HG02973 (cell line): ENCODE results near the gene ST3GAL4.
"Not testable (repeated sequence)": the region's sequence is repeated elsewhere in the genome, so short reads cannot be mapped to it uniquely, and the experiment has no call there.

Source experiments
- ATAC-seq: cut with Tn5 transposase; IDR thresholded peaks from one replicate; pipeline ENCODE4 v1.9.1; 2021; ENCODE audit warnings: moderate library complexity; ENCODE audit not compliant: unreplicated experiment

Gene ST3GAL4, protein sequence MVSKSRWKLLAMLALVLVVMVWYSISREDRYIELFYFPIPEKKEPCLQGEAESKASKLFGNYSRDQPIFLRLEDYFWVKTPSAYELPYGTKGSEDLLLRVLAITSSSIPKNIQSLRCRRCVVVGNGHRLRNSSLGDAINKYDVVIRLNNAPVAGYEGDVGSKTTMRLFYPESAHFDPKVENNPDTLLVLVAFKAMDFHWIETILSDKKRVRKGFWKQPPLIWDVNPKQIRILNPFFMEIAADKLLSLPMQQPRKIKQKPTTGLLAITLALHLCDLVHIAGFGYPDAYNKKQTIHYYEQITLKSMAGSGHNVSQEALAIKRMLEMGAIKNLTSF

DNA sequence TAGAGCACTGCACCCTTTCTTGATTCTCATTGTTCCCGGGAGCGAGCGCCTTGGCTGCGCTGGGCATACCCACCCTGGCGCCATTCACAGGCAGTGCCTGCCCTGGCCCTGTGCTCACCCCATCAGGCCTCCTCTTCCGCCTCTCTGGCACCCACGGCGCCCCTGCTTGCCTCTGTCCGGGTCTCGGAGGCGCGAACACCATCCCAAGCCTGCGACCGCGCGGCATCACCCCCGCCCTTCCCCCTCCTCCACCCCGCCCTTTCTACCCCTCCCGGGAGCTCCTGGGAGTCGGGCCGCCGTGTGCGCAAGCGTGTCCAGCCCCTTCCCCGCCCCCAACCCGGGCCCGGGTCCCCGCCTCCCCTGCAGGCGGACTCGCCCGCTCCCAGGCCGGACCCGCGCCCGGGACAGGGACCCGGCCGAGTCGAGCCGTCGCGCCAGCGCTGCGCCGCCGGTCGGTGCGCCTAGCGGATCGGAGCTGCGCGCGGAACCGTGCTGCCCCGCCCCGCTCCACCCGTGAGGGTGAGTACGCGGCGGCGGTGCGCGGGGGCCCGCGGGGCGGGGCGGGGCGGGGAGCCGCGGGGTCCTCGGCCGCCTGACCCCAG lies at the start of gene ST3GAL4:
Gene ST3GAL4 (plus strand): TSS at position 363 of the 602 bp plus-strand sequence. CDS start 50,470 bp downstream, outside the sequence.
- peak; percentile 51 for ATAC-seq

DNA sequence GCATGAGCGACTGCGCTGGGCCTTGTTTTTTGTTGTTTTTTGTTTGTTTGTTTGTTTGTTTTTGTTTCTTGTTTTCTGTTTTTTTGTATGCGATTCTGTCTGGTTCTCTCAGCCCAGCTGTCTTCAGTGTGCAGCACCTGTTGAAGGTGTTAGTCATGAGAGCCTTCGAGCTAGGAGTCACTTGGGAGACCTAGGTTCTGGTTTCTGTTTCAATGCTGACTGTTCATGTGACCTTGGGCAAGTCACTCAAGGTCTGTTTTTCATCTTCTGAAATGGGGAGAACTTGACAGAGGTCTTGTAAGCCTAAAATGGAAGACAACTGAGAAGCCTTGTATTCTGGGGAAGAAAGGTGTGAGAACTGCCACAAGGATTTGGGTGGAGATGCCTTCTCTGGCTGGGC lies 49.8 kb upstream of the ST3GAL4 start:
- ATAC-seq, result peak; percentile 68

DNA sequence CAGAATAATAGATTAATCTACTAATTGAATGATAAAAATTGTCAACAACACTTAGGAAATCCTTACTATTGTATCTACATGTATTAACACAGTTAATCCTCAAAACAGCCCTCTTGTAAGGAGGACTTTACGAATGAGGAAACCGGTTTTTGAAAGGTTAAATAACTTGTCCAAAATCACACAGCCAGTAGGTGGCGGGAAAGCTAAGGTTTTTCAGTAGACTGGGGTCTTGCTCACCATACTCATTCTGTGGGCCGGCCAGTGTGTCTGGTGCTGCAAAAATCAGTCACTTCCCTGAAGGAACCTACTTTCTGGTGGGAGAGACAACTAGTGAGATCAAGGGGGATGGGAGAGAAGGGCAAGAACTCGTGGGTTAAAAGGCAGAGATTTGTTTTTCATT lies 47.8 kb upstream of the ST3GAL4 start:
- no peak for ATAC-seq

DNA sequence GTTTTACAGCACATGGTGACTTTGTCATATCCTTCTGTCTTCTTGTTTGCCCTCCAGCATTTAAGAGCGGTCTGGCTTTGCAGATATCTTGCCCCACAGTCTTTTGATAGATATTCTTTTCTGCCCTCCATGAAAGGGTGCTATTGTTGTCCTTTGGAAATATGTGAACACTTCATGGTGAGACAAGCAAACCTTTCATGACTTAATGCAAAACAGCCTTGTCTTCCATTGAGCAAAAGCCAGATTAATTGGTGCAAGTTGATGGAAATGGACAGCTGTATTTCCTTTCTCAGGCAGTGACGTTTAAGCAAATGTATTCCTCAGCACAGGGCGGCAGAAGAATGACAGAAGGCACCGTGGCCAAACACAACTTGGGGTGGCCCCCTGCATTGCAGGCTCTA lies 47.2 kb upstream of the ST3GAL4 start:
- no peak for ATAC-seq

DNA sequence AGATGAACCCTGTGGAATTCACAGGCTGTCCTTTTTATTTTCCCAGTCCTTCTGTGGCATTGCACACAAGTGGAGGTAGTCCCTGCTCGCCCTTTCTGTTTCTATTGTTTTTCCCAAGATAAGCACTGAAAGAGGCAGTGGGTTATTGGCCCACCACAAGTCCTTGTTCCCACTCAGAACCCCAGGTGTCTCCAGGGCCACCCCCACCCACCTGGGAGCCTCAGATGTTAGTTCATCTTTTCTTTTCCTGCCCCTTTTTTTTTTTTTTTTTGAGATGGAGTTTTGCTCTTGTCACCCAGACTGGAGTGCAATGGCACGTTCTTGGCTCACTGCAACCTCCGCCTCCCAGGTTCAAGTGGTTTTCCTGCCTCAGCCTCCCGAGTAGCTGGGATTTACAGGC lies 46.7 kb upstream of the ST3GAL4 start:
- ATAC-seq, result not testable (repeated sequence)

DNA sequence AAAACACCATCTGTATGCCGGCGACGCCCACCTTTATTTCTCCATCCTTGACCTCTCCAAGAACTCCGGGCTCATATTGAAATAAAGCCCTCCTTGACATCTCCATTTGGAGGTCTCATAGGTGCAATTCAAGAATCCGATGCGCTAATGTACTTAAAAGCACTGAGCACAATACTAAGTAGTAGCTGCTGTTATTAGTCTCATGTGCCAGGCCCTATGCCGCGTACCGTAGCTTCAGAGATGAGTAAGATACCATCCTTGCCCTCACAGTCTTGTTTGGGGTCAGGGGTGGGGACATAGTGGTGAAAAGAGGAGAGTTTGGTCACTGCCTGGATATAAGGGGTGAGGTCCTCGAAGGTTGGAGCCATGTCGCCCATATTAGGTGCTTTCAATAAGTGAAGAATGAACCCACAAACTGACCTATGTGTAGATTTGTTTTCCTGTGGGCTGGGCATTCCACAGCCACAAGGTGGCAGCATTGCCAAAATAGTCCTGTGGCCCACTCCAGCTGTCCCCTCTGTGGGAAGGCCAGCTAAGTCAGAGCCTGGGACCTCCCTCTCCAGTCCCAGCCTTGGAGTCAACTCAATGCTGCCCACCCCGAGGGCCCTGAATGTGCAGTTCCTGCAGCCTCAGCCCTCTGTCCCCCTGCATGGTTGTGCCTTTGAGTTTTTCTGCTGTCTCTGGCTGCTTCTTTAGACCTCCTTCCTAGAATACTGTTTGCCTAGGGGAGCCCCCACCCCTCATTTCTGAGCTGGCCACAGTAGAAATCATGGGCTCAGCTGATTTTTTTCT lies 45.1 kb upstream of the ST3GAL4 start:
- peak; percentile 36 for ATAC-seq

DNA sequence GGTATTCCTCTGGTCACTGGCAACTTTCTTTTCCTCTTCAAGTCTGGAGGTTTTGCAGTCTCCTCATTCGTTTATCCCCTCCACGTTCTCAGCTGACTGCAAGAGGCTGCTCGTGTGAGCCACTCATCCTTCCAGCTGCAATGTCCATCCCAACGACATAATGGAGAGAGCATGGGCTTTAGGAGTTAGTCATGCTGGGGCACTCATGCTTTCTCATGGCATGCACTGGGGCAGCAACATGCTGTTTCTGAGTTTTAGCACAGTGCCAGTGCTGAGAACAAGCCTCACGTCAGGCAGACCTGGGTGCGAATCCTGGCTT lies 44.5 kb upstream of the ST3GAL4 start:
- ATAC-seq, result no peak

DNA sequence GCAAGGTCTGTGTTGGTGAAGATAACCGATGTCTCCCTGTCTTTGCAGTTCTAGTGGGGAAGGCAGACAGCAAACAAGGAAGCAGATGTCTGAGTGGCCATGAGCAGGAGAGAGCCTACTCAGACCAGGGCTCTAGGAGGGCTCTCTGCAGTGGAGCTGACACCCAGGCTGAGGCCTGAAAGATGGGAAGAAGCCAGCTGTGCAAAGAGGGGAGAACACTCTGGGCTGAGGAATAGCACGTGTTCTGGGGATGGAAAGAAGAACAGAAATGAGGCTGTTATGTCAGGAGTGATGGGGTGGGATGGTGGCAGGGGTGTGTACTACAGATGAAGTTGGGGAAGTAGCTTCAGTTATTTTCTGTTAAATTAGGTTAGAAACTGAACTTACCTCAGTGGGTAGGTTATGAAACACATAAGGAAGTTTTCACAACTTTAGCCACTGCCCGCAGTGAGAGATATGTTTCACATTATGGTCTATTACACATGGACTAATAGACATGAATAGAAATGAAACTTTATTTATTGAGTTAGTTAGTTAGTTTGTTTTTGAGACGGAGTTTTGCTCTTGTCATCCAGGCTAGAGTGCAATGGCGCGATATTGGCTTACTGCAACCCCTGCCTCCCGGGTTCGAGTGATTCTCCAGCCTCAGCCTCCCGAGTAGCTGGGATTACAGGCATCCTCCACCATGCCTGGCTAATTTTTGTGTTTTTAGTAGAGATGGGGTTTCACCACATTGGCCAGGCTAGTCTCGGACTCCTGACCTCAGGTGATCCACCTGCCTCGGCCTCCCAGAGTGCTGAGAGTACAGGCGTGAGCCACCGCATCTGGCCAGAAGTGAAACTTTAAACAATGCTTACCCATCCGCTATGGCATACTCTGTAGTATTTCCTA lies 43.8 kb upstream of the ST3GAL4 start:
- peak; percentile 70 for ATAC-seq

DNA sequence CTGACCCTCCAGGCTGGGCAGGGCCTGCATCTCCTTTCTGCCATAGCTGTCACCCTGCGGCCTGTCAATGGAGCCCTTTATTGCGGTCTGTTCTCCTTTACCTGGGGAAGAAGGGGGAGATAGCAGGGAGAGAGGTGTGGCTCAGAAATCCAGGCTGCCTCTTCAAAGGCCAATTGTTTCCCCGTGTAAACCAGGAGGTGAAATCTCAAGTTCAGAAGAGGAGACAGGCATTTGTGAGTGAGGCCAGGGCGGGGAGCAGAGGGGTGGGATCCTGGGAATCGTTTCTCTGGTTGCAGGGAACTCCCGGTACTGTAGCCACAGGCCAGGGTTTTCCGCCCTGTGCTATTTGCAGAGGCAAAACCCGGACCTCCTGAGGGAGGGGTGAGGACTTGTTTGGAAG lies 42.5 kb upstream of the ST3GAL4 start:
- no peak for ATAC-seq

DNA sequence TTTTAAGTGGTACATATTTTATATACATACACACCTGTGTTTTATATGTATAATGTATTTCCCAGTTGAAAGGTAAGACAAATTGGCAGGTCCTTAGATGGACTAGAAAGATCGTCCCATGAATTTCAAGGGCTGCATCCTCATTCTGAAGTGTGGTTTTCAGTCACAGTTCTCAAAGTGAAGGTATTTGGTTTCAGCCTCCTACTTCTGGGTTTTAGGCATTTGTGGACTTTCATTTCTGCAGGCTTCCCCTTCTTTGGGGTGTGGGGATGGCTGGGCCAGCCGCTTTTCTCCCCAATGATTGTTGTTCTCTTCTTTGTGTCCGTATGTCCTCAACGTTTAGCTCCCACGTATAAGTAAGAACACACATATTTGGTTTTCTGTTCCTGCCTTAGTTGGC lies 41.7 kb upstream of the ST3GAL4 start:
- no peak for ATAC-seq

DNA sequence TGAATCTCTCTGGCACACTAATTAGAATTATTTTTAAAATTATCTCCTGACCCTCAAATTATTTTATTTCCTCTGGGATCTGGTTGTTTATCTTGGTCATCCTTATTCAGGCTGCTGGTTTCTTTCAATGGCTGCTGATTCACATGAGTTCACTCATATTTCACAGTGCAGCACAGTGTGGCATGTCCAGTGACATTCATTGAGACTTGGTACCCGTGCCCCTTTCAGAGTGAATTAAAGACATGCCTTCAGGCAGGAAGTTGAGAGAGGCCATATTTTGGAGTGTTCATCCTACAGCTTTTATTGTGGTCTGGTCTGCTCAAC lies 38.1 kb upstream of the ST3GAL4 start:
- no peak for ATAC-seq

DNA sequence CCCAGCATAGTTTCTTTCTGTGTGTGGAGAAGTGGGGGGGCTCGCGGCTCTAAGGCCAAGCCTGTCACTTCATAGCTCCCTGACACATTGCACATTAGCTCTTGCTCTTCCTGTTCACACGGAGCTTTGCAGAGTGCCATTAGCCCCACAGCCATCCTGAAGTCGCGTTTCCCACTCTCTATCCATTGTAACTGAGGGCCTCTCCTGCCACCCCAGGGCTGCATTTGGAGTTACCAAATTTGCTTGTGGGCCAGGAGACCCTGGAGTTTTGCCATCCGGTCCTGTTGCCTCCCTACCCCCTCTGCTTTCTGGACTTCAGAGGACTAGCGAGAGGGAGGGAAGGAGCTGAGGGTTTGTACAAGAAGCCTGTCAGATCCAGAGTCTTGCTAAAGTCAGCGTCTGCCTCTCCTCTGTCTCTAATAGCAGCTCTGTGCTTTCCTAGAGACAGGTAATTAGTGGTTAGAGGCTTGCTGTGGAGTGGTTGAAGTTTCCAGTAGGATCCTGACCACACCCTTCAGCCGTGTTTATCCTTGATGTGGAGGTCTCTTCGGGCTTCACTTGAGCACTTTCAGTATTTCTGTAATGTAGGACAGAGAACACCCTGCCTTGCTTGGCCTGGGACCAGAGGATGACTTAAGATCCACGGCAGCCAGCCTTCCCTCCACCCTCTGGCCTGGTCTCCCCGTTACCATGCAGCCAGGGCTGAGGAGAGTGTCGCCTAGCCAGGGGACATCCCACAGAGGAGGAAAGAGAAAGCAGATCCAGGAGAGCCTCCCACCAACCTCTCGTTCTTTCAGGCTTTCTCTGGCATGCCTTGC lies 37.5 kb upstream of the ST3GAL4 start:
- peak; percentile 27 for ATAC-seq

DNA sequence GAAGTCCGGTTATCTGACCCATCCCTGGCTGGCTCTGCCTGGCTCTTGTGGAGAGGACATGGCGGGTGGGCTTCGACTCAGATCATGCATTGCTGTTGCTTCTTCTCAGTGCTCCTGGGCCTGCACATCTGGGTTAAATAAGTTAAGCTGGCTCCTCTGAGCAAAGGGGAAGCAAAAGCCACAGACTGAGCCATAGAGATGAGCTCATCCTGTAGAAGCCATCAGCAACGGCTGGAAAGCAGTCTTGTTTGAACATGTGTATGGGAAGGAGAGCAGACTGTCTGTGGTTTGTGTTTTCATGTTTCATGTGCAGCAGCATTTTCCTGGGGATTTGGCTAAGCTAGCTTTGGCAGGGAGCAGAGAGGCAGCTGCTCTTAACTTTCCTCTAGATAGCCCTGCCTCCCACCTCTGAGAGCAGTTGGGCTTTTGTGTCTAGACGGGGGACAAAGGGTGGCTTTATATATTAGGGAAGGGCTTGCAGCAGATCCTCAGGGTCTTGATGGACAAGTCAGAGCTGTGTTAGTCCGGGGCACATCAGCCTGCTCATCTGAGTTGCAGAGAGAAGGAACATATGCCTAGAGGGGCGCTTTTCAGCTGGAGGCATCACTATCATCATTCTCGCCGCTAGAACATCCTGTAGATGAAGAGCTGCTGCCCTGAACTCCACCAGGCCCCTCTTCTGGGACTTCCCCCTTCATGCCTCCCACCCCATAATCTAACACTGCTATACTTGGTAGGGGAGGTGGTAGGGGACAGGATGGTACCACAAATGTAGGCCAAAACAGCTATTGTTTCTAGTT lies 36.7 kb upstream of the ST3GAL4 start:
- peak; percentile 75 for ATAC-seq

DNA sequence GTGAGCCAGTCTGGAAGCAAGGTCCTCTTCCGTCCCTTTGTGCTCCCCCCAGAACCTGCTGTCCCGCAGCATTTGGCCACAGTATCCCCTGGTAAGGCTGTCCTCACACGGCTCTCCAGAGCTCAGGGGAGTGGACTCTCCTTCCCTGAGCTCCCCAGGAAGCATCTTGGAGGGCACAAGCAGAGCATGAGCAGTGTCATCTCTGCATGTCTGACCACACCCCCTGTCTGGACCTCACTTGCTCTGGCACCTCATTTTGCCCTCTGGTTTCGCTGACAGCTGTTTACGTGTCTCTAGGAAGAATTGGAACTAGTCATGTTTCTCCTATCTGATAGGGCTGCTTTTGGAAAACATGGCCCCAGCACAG lies 36.1 kb upstream of the ST3GAL4 start:
- ATAC-seq, result no peak

DNA sequence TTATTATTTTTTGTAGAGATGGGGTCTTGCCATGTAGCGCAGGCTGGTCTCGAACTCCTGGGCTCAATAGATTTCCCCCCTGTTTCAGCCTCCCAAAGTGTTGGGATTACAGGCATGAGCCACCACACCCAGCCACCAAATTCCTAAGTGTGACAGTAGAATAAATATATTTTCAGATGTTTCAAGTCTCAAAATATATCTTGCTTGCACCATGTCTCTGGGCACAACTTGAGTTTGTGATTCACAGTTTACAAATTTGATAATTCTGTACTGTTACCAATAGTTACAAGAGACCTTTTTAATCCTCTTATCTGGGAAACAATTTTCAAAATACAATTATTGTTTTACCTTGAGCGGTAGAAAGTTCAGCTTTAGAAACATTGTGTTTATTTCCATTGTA lies 32.5 kb upstream of the ST3GAL4 start:
- no peak for ATAC-seq

DNA sequence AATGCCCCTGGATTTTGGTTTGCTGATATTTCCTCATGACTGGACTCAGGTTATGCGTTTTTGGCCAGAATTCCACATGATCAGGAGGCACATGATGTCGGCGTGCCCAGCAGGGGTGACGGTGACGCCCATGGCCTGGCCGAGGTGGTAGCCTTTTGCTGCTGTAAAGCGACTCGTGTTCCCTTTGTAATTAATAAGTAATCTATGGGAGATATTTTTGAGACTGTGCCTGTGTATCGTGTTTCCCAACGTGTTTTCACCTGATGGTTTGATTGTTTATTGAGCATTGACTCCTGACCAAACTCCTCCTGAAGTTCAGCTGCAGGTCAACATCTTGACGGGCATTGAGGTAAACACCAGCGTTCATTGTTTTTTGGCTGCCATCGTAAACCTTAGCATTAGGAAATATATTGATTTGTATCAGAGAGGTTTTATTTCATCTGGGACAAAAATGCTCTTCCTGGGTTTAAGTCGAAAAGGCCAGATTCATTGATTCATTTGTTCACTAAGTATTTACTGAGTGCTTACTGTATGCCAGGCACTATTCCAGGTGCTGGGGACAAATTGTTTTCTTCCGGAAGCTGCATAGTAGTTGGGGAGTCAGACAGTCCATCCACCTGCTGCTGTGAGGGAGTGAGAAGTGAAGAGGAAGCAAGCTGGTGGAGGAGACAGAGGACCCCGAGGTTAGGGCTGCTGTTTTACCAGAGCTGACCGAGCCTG lies 28.0 kb upstream of the ST3GAL4 start:
- ATAC-seq, result no peak

DNA sequence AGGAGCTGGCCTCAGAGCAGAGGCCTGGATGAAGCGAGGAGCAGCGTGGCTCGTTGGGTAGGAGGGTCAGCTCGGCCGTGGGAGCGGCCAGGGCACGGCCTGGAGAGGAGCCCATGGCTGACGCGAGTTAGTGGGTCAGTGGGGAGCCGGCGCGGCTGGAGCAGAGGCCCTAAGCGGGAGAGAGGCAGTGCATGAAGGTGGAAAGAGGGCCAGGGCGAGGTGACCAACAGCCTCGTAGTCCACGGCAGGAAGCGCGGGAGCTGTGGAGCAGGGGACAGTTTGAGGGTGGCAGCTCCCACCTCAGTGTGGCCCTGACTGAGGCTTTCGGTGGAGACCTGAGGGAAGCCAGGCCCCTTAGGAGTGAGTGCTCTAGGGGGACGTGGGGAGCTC lies 27.5 kb upstream of the ST3GAL4 start:
- ATAC-seq, result no peak

DNA sequence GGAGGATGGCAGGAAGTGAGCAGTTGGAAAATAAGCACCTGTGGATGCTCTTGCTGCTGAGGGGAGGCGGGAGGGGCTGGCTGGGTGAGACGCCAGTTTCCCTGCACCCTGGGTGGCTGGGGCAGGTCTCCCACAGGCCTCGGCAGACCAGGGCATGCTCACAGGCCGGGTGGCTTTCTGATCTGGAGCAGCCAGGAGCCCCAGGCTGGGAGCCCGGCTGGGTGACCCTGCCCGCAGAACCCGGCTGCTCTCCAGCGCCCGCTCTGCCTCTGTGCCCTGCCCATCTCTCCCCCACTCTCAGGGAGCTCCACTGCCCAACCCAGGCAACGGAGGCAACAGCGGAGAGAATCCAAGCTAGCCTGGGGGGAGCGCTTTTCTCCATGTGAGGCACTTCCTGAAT lies 27.0 kb upstream of the ST3GAL4 start:
- ATAC-seq, result no peak
